C4-2B (cell line): ENCODE measurements around the gene ISYNA1.

ENCODE experiments used
- ZFX ChIP-seq: fragments of 450-650 bp; IDR thresholded peaks from 2 replicates; pipeline ENCODE4 v1.6.1; 2017
- TF ChIP-seq, protein P1 (sequence below): fragments of 450-650 bp; conservative IDR thresholded peaks from 2 replicates; pipeline ENCODE4 v1.5.1; 2017; ENCODE audit warnings: mild to moderate bottlenecking

GRCh38 chr19:18467978-18468377, 30.0 kb upstream of the ISYNA1 start:
- TF ChIP-seq, protein P1, sequence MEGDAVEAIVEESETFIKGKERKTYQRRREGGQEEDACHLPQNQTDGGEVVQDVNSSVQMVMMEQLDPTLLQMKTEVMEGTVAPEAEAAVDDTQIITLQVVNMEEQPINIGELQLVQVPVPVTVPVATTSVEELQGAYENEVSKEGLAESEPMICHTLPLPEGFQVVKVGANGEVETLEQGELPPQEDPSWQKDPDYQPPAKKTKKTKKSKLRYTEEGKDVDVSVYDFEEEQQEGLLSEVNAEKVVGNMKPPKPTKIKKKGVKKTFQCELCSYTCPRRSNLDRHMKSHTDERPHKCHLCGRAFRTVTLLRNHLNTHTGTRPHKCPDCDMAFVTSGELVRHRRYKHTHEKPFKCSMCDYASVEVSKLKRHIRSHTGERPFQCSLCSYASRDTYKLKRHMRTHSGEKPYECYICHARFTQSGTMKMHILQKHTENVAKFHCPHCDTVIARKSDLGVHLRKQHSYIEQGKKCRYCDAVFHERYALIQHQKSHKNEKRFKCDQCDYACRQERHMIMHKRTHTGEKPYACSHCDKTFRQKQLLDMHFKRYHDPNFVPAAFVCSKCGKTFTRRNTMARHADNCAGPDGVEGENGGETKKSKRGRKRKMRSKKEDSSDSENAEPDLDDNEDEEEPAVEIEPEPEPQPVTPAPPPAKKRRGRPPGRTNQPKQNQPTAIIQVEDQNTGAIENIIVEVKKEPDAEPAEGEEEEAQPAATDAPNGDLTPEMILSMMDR = no peak
- TF ChIP-seq ZFX = no peak
